AG04450 (cell line): Measurements from ENCODE around the gene PCSK6. TPM values are rescaled to one million over a fixed set of nuclear protein-coding genes. Genes with fewer than 3 reads are reported as not detected.

Experiments
- CTCF ChIA-PET: fragments of 300-600, 350-600 bp; formaldehyde crosslinking; extraction: SDS; loops from one replicate; lab custom pipeline; 2022; ENCODE audit warnings: antibody characterized with exemption, inconsistent platforms; lab: Charles Lee
- POLR2A ChIA-PET: fragments of 350-600 bp; formaldehyde crosslinking; extraction: SDS; loops from one replicate; lab custom pipeline; 2021; ENCODE audit warnings: antibody characterized with exemption, inconsistent platforms; lab: Yijun Ruan, JAX
- DNase-seq: peaks from one replicate; pipeline ENCODE4 v3.0.0-alpha.2; 2011; ENCODE audit warnings: low read depth, low spot score
- H3K27ac ChIP-seq: one replicate; pipeline ENCODE4 v1.5.1; 2012; ENCODE audit warnings: low read depth, low read length, control low read depth
- H3K27me3 ChIP-seq: one replicate; pipeline ENCODE4 v1.6.0; 2012; ENCODE audit warnings: low read length; ENCODE audit not compliant: control insufficient read depth, insufficient read depth
- H3K4me3 ChIP-seq: 2 replicates; pipeline ENCODE4 v1.5.1; 2011; ENCODE audit warnings: mild to moderate bottlenecking, low read depth, low read length, control low read depth
- H3K9me3 ChIP-seq: 2 replicates; pipeline ENCODE4 v1.5.1; 2012; ENCODE audit warnings: low read length; ENCODE audit not compliant: control insufficient read depth, insufficient read depth
- CTCF ChIP-seq: IDR thresholded peaks from 2 replicates; pipeline ENCODE4 v1.5.1; 2011; ENCODE audit warnings: low read depth, low read length, control low read depth, inconsistent platforms
- polyA plus RNA-seq: library from polyadenylated mRNA; depleted of rRNA; stranded (reverse); fragments of >200 nt; gene quantifications from 2 replicates; pipeline ENCODE4 v1.2.3, GENCODE V29; 2011

Gene PCSK6
- polyA plus RNA-seq, 1 experiment: 0.06 TPM

- Histone ChIP-seq H3K27me3 (peaks cover 6% of the 10 kb centered on the region), H3K4me3 (no peak overlapping the region), H3K9me3 (no peaks in the 10 kb centered on the region), H3K27ac (no peak overlapping the region)
- no peak for TF ChIP-seq CTCF
- no peak for DNase-seq
- ChIA-PET CTCF (no interaction called here), POLR2A (no interaction called here)
These were observed 13.7 kb upstream of the PCSK6 start for GRCh38 chr15:101503296-101503599.

- POLR2A ChIA-PET: no interaction called here
- no peaks in the 10 kb centered on the region for H3K9me3 ChIP-seq
- no peak overlapping the region for H3K4me3 ChIP-seq
- TF ChIP-seq CTCF: no peak
- no peak for DNase-seq
- H3K27me3 ChIP-seq: peaks cover 6% of the 10 kb centered on the region
- H3K27ac ChIP-seq: no peak overlapping the region
- CTCF ChIA-PET: interaction anchor here (0.8 to 1.3 kb wide), 4 partner anchors 8 to 213 kb away, joined by 3 to 5 read pairs (median 4); no protein-coding TSS in a partner anchor
These were observed 13.2 kb upstream of the PCSK6 start for GRCh38 chr15:101502572-101503295.

GRCh38 chr15:101501703-101502373, 12.3 kb upstream of the PCSK6 start:
- Histone ChIP-seq H3K27ac (no peak overlapping the region), H3K4me3 (no peak overlapping the region), H3K27me3 (peaks cover 15% of the 10 kb centered on the region), H3K9me3 (no peaks in the 10 kb centered on the region)
- DNase-seq: no peak
- POLR2A ChIA-PET: no interaction called here
- CTCF ChIA-PET: interaction anchor here (0.7 to 1.3 kb wide), 5 partner anchors 9 to 212 kb away, joined by 3 to 5 read pairs (median 3); no protein-coding TSS in a partner anchor
- TF ChIP-seq CTCF: peak; percentile 48

- ChIA-PET CTCF (interaction anchor here (0.7 to 1.3 kb wide), 2 partner anchors 83 to 203 kb away, joined by 3 read pairs; no protein-coding TSS in a partner anchor), POLR2A (no interaction called here)
- H3K9me3 ChIP-seq: no peaks in the 10 kb centered on the region
- H3K4me3 ChIP-seq: no peak overlapping the region
- no peak for TF ChIP-seq CTCF
- H3K27me3 ChIP-seq: peaks cover 20% of the 10 kb centered on the region
- H3K27ac ChIP-seq: no peak overlapping the region
- no peak for DNase-seq
These were observed 11.5 kb upstream of the PCSK6 start for GRCh38 chr15:101500865-101501551.
